ENCODE measurements around the gene ACRV1.
A peak's percentile ranks its signal among the peaks of the same experiment; 100 is the strongest.

The ACRV1 gene

GRCh38 chr11:125645871-125646270 is 34.8 kb downstream of the ACRV1 start:
- DNase-seq, result no peak

GRCh38 chr11:125638315-125638714 is 42.3 kb downstream of the ACRV1 start:
- DNase-seq, result no peak

- DNase-seq, result no peak
These were observed 42.8 kb downstream of the ACRV1 start for GRCh38 chr11:125637840-125638239.

GRCh38 chr11:125627236-125627910 is 53.3 kb downstream of the ACRV1 start:
- no peak for DNase-seq

GRCh38 chr11:125626288-125626950 is 54.2 kb downstream of the ACRV1 start:
- no peak for DNase-seq

- DNase-seq, result peak; percentile 93
These were observed 54.9 kb downstream of the ACRV1 start for GRCh38 chr11:125625630-125626287.

- DNase-seq, result no peak
These were observed 55.4 kb downstream of the ACRV1 start for GRCh38 chr11:125625225-125625629.

GRCh38 chr11:125624756-125625213 is 55.9 kb downstream of the ACRV1 start, which contains the start of gene CHEK1:
Gene CHEK1 (plus strand): TSS chr11:125625163. CDS start chr11:125626769, 1,606 bp downstream.
- no peak for DNase-seq

GRCh38 chr11:125623064-125623463 is 57.6 kb downstream of the ACRV1 start:
- no peak for DNase-seq

GRCh38 chr11:125621995-125622394 is 58.7 kb downstream of the ACRV1 start:
- DNase-seq, result no peak

Data from activated CD4-positive, alpha-beta T cell treated with anti-CD3 and anti-CD28 coated beads for 48 hours (primary cell).